IMR-90 (cell line): ENCODE measurements around the gene PIPOX. TPM values are rescaled to one million over a fixed set of nuclear protein-coding genes. Genes with fewer than 3 reads are reported as not detected.

Experiments
- ATAC-seq: fragments of 200-7000 bp; cut with Tn5 transposase; 2 replicates; pipeline ENCODE4 v1.9.1; 2020; ENCODE audit warnings: low read depth, mild to moderate bottlenecking, moderate library complexity
- BruUV-seq: library from RNA; stranded (reverse); fragments of 400-500 nt; replicated peaks from 2 replicates; lab custom pipeline; 2021; lab: Mats Ljungman, UMichigan
- CTCF ChIA-PET: fragments of 300-600 bp; formaldehyde crosslinking; extraction: SDS; loops from one replicate; lab custom pipeline; 2021; ENCODE audit warnings: antibody characterized with exemption; lab: Yijun Ruan, JAX
- POLR2A ChIA-PET: fragments of 300-600 bp; sonication (Branson Sonifier 250); formaldehyde crosslinking; loops from one replicate; lab custom pipeline; 2022; ENCODE audit warnings: antibody characterized with exemption; ENCODE audit not compliant: unreplicated experiment; lab: Charles Lee
- DNase-seq: peaks from one replicate; pipeline ENCODE4 v3.0.0; 2013
- H2AFZ ChIP-seq: replicated peaks from 2 replicates; pipeline ENCODE3; 2013; ENCODE audit warnings: low read length, mild to moderate bottlenecking; ENCODE audit not compliant: poor library complexity
- H2AK5ac ChIP-seq: 2 replicates; pipeline ENCODE4 v1.6.1; 2013; ENCODE audit warnings: low read depth, low read length, inconsistent platforms
- H2AK9ac ChIP-seq: replicated peaks from 2 replicates; pipeline ENCODE3; 2013; ENCODE audit warnings: mild to moderate bottlenecking, low read depth, low read length, moderate library complexity; ENCODE audit not compliant: poor library complexity
- H2BK120ac ChIP-seq: 2 replicates; pipeline ENCODE4 v1.6.1; 2013; ENCODE audit warnings: low read depth, low read length, inconsistent platforms
- H2BK15ac ChIP-seq: 3 replicates; pipeline ENCODE4 v1.6.1; 2013; ENCODE audit warnings: low read depth, low read length, inconsistent platforms
- H2BK20ac ChIP-seq: 2 replicates; pipeline ENCODE4 v1.6.1; 2013; ENCODE audit warnings: low read depth, mild to moderate bottlenecking, inconsistent platforms, low read length, moderate library complexity
- H2BK5ac ChIP-seq: 2 replicates; pipeline ENCODE4 v1.6.1; 2013; ENCODE audit warnings: mild to moderate bottlenecking, low read depth, low read length, inconsistent platforms; ENCODE audit not compliant: poor library complexity, severe bottlenecking
- H3K14ac ChIP-seq: replicated peaks from 2 replicates; pipeline ENCODE4 v1.6.1; 2013; ENCODE audit warnings: low read depth, low read length, inconsistent platforms
- H3K18ac ChIP-seq: 2 replicates; pipeline ENCODE4 v1.6.1; 2013; ENCODE audit warnings: low read depth, low read length, control low read depth
- H3K23ac ChIP-seq: 2 replicates; pipeline ENCODE4 v1.6.1; 2013; ENCODE audit warnings: low read depth, low read length, inconsistent platforms
- H3K27ac ChIP-seq: 2 replicates; pipeline ENCODE4 v1.5.1; 2013; ENCODE audit warnings: mild to moderate bottlenecking, control low read depth, low read length; ENCODE audit not compliant: insufficient read depth
- H3K27me3 ChIP-seq: 2 replicates; pipeline ENCODE4 v1.6.1; 2013; ENCODE audit warnings: low read length; ENCODE audit not compliant: control insufficient read depth, insufficient read depth
- H3K36me3 ChIP-seq: 2 replicates; pipeline ENCODE4 v1.6.1; 2013; ENCODE audit warnings: low read length, mixed read lengths; ENCODE audit not compliant: control insufficient read depth, insufficient read depth
- H3K4ac ChIP-seq: 2 replicates; pipeline ENCODE4 v1.6.1; 2013; ENCODE audit warnings: low read depth, low read length, inconsistent platforms
- H3K4me1 ChIP-seq: 2 replicates; pipeline ENCODE4 v1.6.1; 2013; ENCODE audit warnings: low read length, mixed read lengths; ENCODE audit not compliant: control insufficient read depth, insufficient read depth
- H3K4me2 ChIP-seq: 2 replicates; pipeline ENCODE4 v1.6.1; 2013; ENCODE audit warnings: low read depth, mild to moderate bottlenecking, control low read depth, low read length, moderate library complexity
- H3K4me3 ChIP-seq: 2 replicates; pipeline ENCODE4 v1.5.1; 2013; ENCODE audit warnings: low read depth, mild to moderate bottlenecking, control low read depth, low read length, moderate library complexity; ENCODE audit not compliant: insufficient read depth
- H3K56ac ChIP-seq: 2 replicates; pipeline ENCODE4 v1.6.1; 2013; ENCODE audit warnings: low read length, inconsistent platforms; ENCODE audit not compliant: insufficient read depth; ENCODE audit errors: extremely low read depth
- H3K79me1 ChIP-seq, 2 experiments: 2 replicates each; pipeline ENCODE4 v1.6.1; 2013; ENCODE audit warnings: low read length in 2 of 2, inconsistent platforms in 1 of 2, low read depth in 1 of 2
- H3K9ac ChIP-seq: 2 replicates; pipeline ENCODE4 v1.6.1; 2013; ENCODE audit warnings: low read depth, low read length, control low read depth
- H3K9me1 ChIP-seq: 2 replicates; pipeline ENCODE4 v1.6.1; 2013; ENCODE audit warnings: low read length, inconsistent platforms; ENCODE audit not compliant: insufficient read depth
- H3K9me3 ChIP-seq: 2 replicates; pipeline ENCODE4 v1.6.1; 2013; ENCODE audit warnings: low read length; ENCODE audit not compliant: control insufficient read depth, insufficient read depth
- H4K20me1 ChIP-seq: 2 replicates; pipeline ENCODE4 v1.6.1; 2013; ENCODE audit warnings: low read length, inconsistent platforms; ENCODE audit not compliant: insufficient read depth
- H4K5ac ChIP-seq: 2 replicates; pipeline ENCODE4 v1.6.1; 2013; ENCODE audit warnings: mild to moderate bottlenecking, low read depth, low read length, control low read depth
- H4K8ac ChIP-seq, 2 experiments: 2 replicates each; pipeline ENCODE4 v1.6.1; 2013; ENCODE audit warnings: low read depth in 2 of 2, low read length in 2 of 2, control low read depth in 1 of 2, inconsistent platforms in 1 of 2
- H4K91ac ChIP-seq: 2 replicates; pipeline ENCODE4 v1.6.1; 2013; ENCODE audit warnings: low read depth, low read length, inconsistent platforms; ENCODE audit not compliant: insufficient read depth
- BHLHE40 ChIP-seq: fragments of 150-350 bp; IDR thresholded peaks from 2 replicates; pipeline ENCODE4 v1.6.1; 2016; ENCODE audit warnings: mild to moderate bottlenecking, low read depth, low read length
- CEBPB ChIP-seq: IDR thresholded peaks from 2 replicates; pipeline ENCODE4 v1.6.1; 2012; ENCODE audit warnings: low read depth, low read length, improper control_type of control experiment
- CHD1 ChIP-seq: IDR thresholded peaks from 2 replicates; pipeline ENCODE4 v1.6.1; 2012; ENCODE audit warnings: low read depth, low read length, improper control_type of control experiment
- CTCF ChIP-seq: conservative IDR thresholded peaks from 2 replicates; pipeline ENCODE4 v1.5.1; 2012; ENCODE audit warnings: mild to moderate bottlenecking, low read depth, low read length, improper control_type of control experiment
- ELK1 ChIP-seq: fragments of 150-350 bp; IDR thresholded peaks from 2 replicates; pipeline ENCODE4 v1.6.1; 2016; ENCODE audit warnings: low read depth, mild to moderate bottlenecking, low read length, moderate library complexity, borderline replicate concordance
- FOS ChIP-seq: fragments of 150-350 bp; IDR thresholded peaks from 2 replicates; pipeline ENCODE4 v1.6.1; 2016; ENCODE audit warnings: low read depth, low read length
- MAZ ChIP-seq: IDR thresholded peaks from 2 replicates; pipeline ENCODE4 v1.6.1; 2012; ENCODE audit warnings: low read depth, mild to moderate bottlenecking, low read length, improper control_type of control experiment, moderate library complexity, borderline replicate concordance
- MXI1 ChIP-seq: IDR thresholded peaks from 2 replicates; pipeline ENCODE4 v1.6.1; 2012; ENCODE audit warnings: low read depth, mild to moderate bottlenecking, low read length, moderate library complexity, borderline replicate concordance
- NFE2L2 ChIP-seq: fragments of 150-350 bp; IDR thresholded peaks from 2 replicates; pipeline ENCODE4 v1.6.1; 2016; ENCODE audit warnings: low read depth, mild to moderate bottlenecking, low read length
- POLR2A ChIP-seq: IDR thresholded peaks from 2 replicates; pipeline ENCODE4 v1.6.1; 2012; ENCODE audit warnings: mild to moderate bottlenecking, low read depth, low read length
- RAD21 ChIP-seq: IDR thresholded peaks from 2 replicates; pipeline ENCODE4 v1.6.1; 2012; ENCODE audit warnings: low read length, improper control_type of control experiment
- RFX5 ChIP-seq: IDR thresholded peaks from 2 replicates; pipeline ENCODE4 v1.8.0; 2012; ENCODE audit warnings: low read depth, mild to moderate bottlenecking, low read length, moderate library complexity
- SMC3 ChIP-seq: fragments of 150-350 bp; IDR thresholded peaks from 2 replicates; pipeline ENCODE4 v1.6.1; 2016; ENCODE audit warnings: low read depth, mild to moderate bottlenecking, antibody characterized with exemption, low read length, moderate library complexity
- USF2 ChIP-seq: fragments of 150-350 bp; IDR thresholded peaks from 2 replicates; pipeline ENCODE4 v1.6.1; 2017; ENCODE audit warnings: mild to moderate bottlenecking, antibody characterized with exemption, low read length, low read depth
- WGBS, 2 experiments: methylation state at CpG; one replicate each; pipeline versions ENCODE4 v1.1.5 to v1.1.7; 2013; ENCODE audit warnings: missing lambda C conversion rate in 2 of 2; ENCODE audit not compliant: insufficient read length in 1 of 2; ENCODE audit errors: extremely low coverage in 2 of 2; 5-methylcytosine and 5-hydroxymethylcytosine counted together
- dilution Hi-C: fragments of 300-500 bp; cut with HindIII; formaldehyde crosslinking; loops from one replicate; pipeline ENCODE4 v1.14.3; 2018; ENCODE audit warnings: low sequenced_read_pairs; ENCODE audit not compliant: unreplicated experiment
- in situ Hi-C: fragments of 300-500 bp; cut with MboI; formaldehyde crosslinking; loops from 3 replicates; pipeline ENCODE4 v1.14.3; 2019; ENCODE audit warnings: low sequenced_read_pairs, inconsistent platforms, mixed read lengths
- intact Hi-C: fragments of 100-400 bp; cut with micrococcal nuclease; formaldehyde crosslinking; loops from 2 replicates; pipeline ENCODE4 v1.10.0; 2022
- polyA plus RNA-seq, 3 experiments: library from polyadenylated mRNA; depleted of rRNA; stranded (reverse); fragments of >200 nt; gene quantifications; 2 replicates each; pipeline ENCODE4 v1.2.3, GENCODE V29; 2012; ENCODE audit warnings: low replicate concordance in 1 of 3
- total RNA-seq: library from RNA; depleted of rRNA; stranded (reverse); fragments of >200 nt; gene quantifications from 2 replicates; pipeline ENCODE4 v1.2.3, GENCODE V29; 2012

PIPOX gene
- total and polyA plus RNA-seq, 2 of the 4 experiments (the other 2 are of a cell fraction), result 0.43 to 1.3 TPM

GRCh38 chr17:29000973-29001372, 42.0 kb upstream of the PIPOX start:
- BruUV-seq, result no TSS peak
- no peak overlapping the region for H3K4me3 ChIP-seq
- H4K91ac ChIP-seq, result no peak overlapping the region
- no peaks in the 10 kb centered on the region; the same call in 1 of the 2 replicates for H4K20me1 ChIP-seq
- peaks cover 76% of the 10 kb centered on the region for H3K27me3 ChIP-seq
- no peak overlapping the region for H3K56ac ChIP-seq
- no peak overlapping the region for H2AK9ac ChIP-seq
- in situ Hi-C loops (no loop called here), intact Hi-C loops (no loop called here), dilution Hi-C loops (no loop called here)
- no peak overlapping the region for H4K8ac ChIP-seq
- H3K23ac ChIP-seq, result no peak overlapping the region
- no peak overlapping the region for H2BK120ac ChIP-seq
- H3K9me3 ChIP-seq, result peaks cover 1% of the 10 kb centered on the region; the same call in 1 of the 2 replicates
- H3K4me1 ChIP-seq, result peaks cover under 1% of the 10 kb centered on the region; the same call in 1 of the 2 replicates
- ATAC-seq, result no peak
- no peak overlapping the region for H3K9ac ChIP-seq
- H2AFZ ChIP-seq, result no peak overlapping the region
- H3K4me2 ChIP-seq, result no peak overlapping the region
- WGBS, 2 experiments, result no CpG with 5 or more reads among the region's 5 CpGs
- H2AK5ac ChIP-seq, result no peak overlapping the region
- no peak overlapping the region for H3K4ac ChIP-seq
- no peak overlapping the region for H2BK5ac ChIP-seq
- no peak overlapping the region for H2BK20ac ChIP-seq
- 0 out of 2 replicates have a peak, but pooled peaks cover 2% of the 10 kb centered on the region for H3K9me1 ChIP-seq
- ChIA-PET POLR2A (no interaction called here), CTCF (no interaction called here)
- no peak overlapping the region for H3K14ac ChIP-seq
- no peak for DNase-seq
- no peak overlapping the region for H4K5ac ChIP-seq
- no peak overlapping the region for H3K27ac ChIP-seq
- TF ChIP-seq CHD1 (no peak), FOS (no peak), USF2 (no peak), NFE2L2 (no peak), RFX5 (no peak), MXI1 (no peak), POLR2A (no peak), RAD21 (no peak), ELK1 (no peak), SMC3 (no peak), CEBPB (no peak), BHLHE40 (no peak), CTCF (no peak), MAZ (no peak)
- H3K79me1 ChIP-seq, result no peaks in the 10 kb centered on the region
- no peak overlapping the region for H3K18ac ChIP-seq
- no peak overlapping the region for H2BK15ac ChIP-seq
- H3K36me3 ChIP-seq, result no peaks in the 10 kb centered on the region
